ENCODE measurements around the gene CREM. TPM values are rescaled to one million over a fixed set of nuclear protein-coding genes. Genes with fewer than 3 reads are reported as not detected.

The CREM gene
- total and polyA plus RNA-seq, 7 donors = 18.8 to 336 (median 39.2) TPM

- ATAC-seq (peak; percentile 89 to 95 (median 94)), DNase-seq (no peak)
- peaks cover 30% of the 10 kb centered on the region for H3K4me1 ChIP-seq
- intact Hi-C loops (cut with DNase I) = no loop called here
- peaks cover 5 to 12% of the 10 kb centered on the region in 2 donors for H3K36me3 ChIP-seq (ENCODE audit: insufficient read depth in 1 of 2, low read depth in 1 of 2)
- no peak for TF ChIP-seq CTCF (IDR thresholded peaks at IDR 0.05)
- peak overlapping the region; percentile 49 for H3K4me3 ChIP-seq
- peak overlapping the region; percentile 88 for H3K27ac ChIP-seq
- 14 to 27% (median 26%) methylated on average over 7 of the region's 7 CpGs for WGBS, 3 donors
- H3K27me3 ChIP-seq (ENCODE audit: insufficient read depth in 3 of 3, low read length in 2 of 3) = no peaks in the 10 kb centered on the region
- no peaks in the 10 kb centered on the region for H3K9me3 ChIP-seq
Observed at GRCh38 chr10:35208949-35209613, 82.4 kb downstream of the CREM start.

- Histone ChIP-seq H3K4me1 (peaks cover 40% of the 10 kb centered on the region), H3K36me3 (ENCODE audit: insufficient read depth in 1 of 2, low read depth in 1 of 2) (peaks cover 5 to 12% of the 10 kb centered on the region in 2 donors), H3K27ac (peak overlapping the region; percentile 7), H3K9me3 (no peaks in the 10 kb centered on the region), H3K4me3 (no peak overlapping the region), H3K27me3 (ENCODE audit: insufficient read depth in 3 of 3, low read length in 2 of 3) (no peaks in the 10 kb centered on the region)
- DNase-seq = no peak
- WGBS, 3 donors = 82 to 86% (median 84%) methylated on average over 6 of the region's 6 CpGs
- TF ChIP-seq CTCF (IDR thresholded peaks at IDR 0.05) = no peak
- no peak for ATAC-seq
- intact Hi-C loops (cut with DNase I) = loop anchor here in 1 of 2 donors (10.0 kb wide), 1 partner anchor 216 kb away; no protein-coding TSS in a partner anchor
Observed at GRCh38 chr10:35210961-35211360, 84.3 kb downstream of the CREM start.

- intact Hi-C loops (cut with DNase I) = loop anchor here in 1 of 2 donors (10.0 kb wide), 1 partner anchor 217 kb away; no protein-coding TSS in a partner anchor
- Histone ChIP-seq H3K36me3 (ENCODE audit: insufficient read depth in 1 of 2, low read depth in 1 of 2) (peaks cover 5 to 12% of the 10 kb centered on the region in 2 donors), H3K27me3 (ENCODE audit: insufficient read depth in 3 of 3, low read length in 2 of 3) (no peaks in the 10 kb centered on the region), H3K4me1 (peaks cover 45% of the 10 kb centered on the region), H3K4me3 (no peak overlapping the region), H3K9me3 (no peaks in the 10 kb centered on the region), H3K27ac (peak overlapping the region; percentile 7)
- DNase-seq = no peak
- ATAC-seq = no peak
- no peak for TF ChIP-seq CTCF (IDR thresholded peaks at IDR 0.05)
- 33 to 34% (median 33%) methylated on average over 7 of the region's 7 CpGs for WGBS, 3 donors
Observed at GRCh38 chr10:35211390-35211789, 84.7 kb downstream of the CREM start.

DNA sequence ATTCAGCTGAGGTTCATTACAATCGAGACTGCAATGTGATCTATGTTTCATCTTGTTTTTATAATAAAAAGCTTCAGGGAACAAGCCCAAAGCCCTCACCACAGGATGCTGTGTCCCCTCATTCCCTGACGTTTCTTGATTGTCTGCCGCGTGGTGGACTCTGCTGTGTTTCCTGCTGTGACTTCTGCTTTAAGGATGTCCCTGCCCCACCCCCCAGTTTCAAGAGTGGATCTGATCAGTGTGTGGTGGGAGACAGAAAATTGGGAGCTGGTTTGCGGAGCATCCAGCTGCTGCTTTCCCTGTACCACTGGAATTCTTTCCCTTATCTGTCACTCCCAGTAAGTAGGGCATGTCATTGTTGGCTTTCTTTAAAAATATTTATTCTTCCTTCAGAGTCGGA lies 86.2 kb downstream of the CREM start:
- H3K36me3 ChIP-seq (ENCODE audit: insufficient read depth in 1 of 2, low read depth in 1 of 2) = peaks cover 3 to 5% of the 10 kb centered on the region in 2 donors
- H3K9me3 ChIP-seq = no peaks in the 10 kb centered on the region
- H3K4me3 ChIP-seq = no peak overlapping the region
- TF ChIP-seq CTCF (IDR thresholded peaks at IDR 0.05) = no peak
- ATAC-seq (no peak), DNase-seq (no peak)
- peaks cover 59% of the 10 kb centered on the region for H3K4me1 ChIP-seq
- 63 to 70% (median 66%) methylated on average over 6 of the region's 6 CpGs for WGBS, 3 donors
- no peaks in the 10 kb centered on the region for H3K27me3 ChIP-seq (ENCODE audit: insufficient read depth in 3 of 3, low read length in 2 of 3)
- H3K27ac ChIP-seq = no peak overlapping the region
- intact Hi-C loops (cut with DNase I) = loop anchor here in 1 of 2 donors (10.0 kb wide), 1 partner anchor 218 kb away; no protein-coding TSS in a partner anchor

Data from psoas muscle (tissue), 8 donors.